GM19238 (cell line): ENCODE data around the gene HORMAD2.

Experiments used
- DNase-seq: peaks from one replicate; pipeline ENCODE4 v3.0.0; 2011; ENCODE audit warnings: low spot score; ENCODE audit not compliant: insufficient read length

The HORMAD2 gene

GRCh38 chr22:30104501-30105156, 24.4 kb downstream of the HORMAD2 start:
- DNase-seq, result no peak

- DNase-seq, result no peak
Measured at GRCh38 chr22:30105483-30105882, 25.2 kb downstream of the HORMAD2 start.

GRCh38 chr22:30113494-30113893, 33.2 kb downstream of the HORMAD2 start:
- DNase-seq, result no peak

GRCh38 chr22:30114361-30114760, 34.1 kb downstream of the HORMAD2 start:
- DNase-seq, result no peak

GRCh38 chr22:30115705-30116104, 35.4 kb downstream of the HORMAD2 start:
- DNase-seq, result no peak

- no peak for DNase-seq
Measured at GRCh38 chr22:30116362-30117117, 36.3 kb downstream of the HORMAD2 start.

- no peak for DNase-seq
Measured at GRCh38 chr22:30117256-30117655, 37.0 kb downstream of the HORMAD2 start.

GRCh38 chr22:30118291-30118690, 38.0 kb downstream of the HORMAD2 start:
- no peak for DNase-seq

- no peak for DNase-seq
Measured at GRCh38 chr22:30121960-30122359, 41.7 kb downstream of the HORMAD2 start.

GRCh38 chr22:30123463-30123862, 43.2 kb downstream of the HORMAD2 start:
- DNase-seq, result no peak

- no peak for DNase-seq
Measured at GRCh38 chr22:30127749-30128166, 47.5 kb downstream of the HORMAD2 start.

GRCh38 chr22:30128511-30128910, 48.2 kb downstream of the HORMAD2 start:
- DNase-seq, result no peak

- DNase-seq, result no peak
Measured at GRCh38 chr22:30129636-30130035, 49.4 kb downstream of the HORMAD2 start.

- DNase-seq, result no peak
Measured at GRCh38 chr22:30132290-30132996, 52.2 kb downstream of the HORMAD2 start.

- no peak for DNase-seq
Measured at GRCh38 chr22:30140414-30140813, 60.1 kb downstream of the HORMAD2 start.

GRCh38 chr22:30143265-30143664, 63.0 kb downstream of the HORMAD2 start:
- DNase-seq, result no peak

- no peak for DNase-seq
Measured at GRCh38 chr22:30144391-30144790, 64.1 kb downstream of the HORMAD2 start.

- DNase-seq, result no peak
Measured at GRCh38 chr22:30150212-30150611, 69.9 kb downstream of the HORMAD2 start.

GRCh38 chr22:30158277-30158676, 78.0 kb downstream of the HORMAD2 start:
- DNase-seq, result no peak

GRCh38 chr22:30158744-30159500, 78.7 kb downstream of the HORMAD2 start:
- no peak for DNase-seq

- DNase-seq, result no peak
Measured at GRCh38 chr22:30159561-30160353, 79.5 kb downstream of the HORMAD2 start.
